Measurements from ENCODE around the gene RASA3. TPM values are rescaled to one million over a fixed set of nuclear protein-coding genes. Genes with fewer than 3 reads are reported as not detected.

Gene RASA3
- total RNA-seq, 4 donors from 2014 or later, result 29.5 to 38.1 (median 34.6) TPM

DNA sequence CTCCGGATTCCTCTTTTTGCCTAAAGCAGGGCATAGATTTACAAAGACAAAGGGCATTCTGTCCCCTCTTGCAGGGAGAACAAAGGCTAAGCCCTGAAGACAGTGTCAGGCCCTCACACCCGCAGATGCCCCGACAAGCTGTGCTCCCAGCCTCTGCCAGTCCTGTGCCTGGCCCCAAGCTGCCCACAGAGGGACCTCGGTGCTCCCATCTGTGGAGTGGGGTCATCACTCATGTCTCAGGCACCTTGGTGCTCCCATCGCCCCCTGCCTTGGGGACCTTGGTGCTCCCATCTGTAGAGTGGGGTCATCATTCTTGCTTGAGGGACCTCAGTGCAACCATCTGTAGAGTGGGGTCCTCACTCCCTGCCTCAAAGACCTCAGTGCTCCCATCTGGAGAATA is 182.9 kb downstream of the RASA3 start:
- Histone ChIP-seq H3K4me1 (peaks cover 10 to 30% (median 24%) of the 10 kb centered on the region in 4 donors), H3K27ac (replicated peaks in 1 of 4) (no peak overlapping the region), H3K36me3 (peaks cover 0 to 7% (median 3%) of the 10 kb centered on the region in 4 donors), H3K9me3 (no peaks in the 10 kb centered on the region), H3K4me3 (no peak overlapping the region), H3K27me3 (no peaks in the 10 kb centered on the region)
- WGBS, result 95% methylated on average over 5 of the region's 5 CpGs
- no peak for DNase-seq (ENCODE audit: extremely low spot score)
- TF ChIP-seq, protein P1, sequence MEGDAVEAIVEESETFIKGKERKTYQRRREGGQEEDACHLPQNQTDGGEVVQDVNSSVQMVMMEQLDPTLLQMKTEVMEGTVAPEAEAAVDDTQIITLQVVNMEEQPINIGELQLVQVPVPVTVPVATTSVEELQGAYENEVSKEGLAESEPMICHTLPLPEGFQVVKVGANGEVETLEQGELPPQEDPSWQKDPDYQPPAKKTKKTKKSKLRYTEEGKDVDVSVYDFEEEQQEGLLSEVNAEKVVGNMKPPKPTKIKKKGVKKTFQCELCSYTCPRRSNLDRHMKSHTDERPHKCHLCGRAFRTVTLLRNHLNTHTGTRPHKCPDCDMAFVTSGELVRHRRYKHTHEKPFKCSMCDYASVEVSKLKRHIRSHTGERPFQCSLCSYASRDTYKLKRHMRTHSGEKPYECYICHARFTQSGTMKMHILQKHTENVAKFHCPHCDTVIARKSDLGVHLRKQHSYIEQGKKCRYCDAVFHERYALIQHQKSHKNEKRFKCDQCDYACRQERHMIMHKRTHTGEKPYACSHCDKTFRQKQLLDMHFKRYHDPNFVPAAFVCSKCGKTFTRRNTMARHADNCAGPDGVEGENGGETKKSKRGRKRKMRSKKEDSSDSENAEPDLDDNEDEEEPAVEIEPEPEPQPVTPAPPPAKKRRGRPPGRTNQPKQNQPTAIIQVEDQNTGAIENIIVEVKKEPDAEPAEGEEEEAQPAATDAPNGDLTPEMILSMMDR (IDR thresholded peaks at IDR 0.05), result no peak
- TF ChIP-seq EP300 (IDR thresholded peaks at IDR 0.05) (no peak), POLR2AphosphoS5 (IDR thresholded peaks at IDR 0.05) (no peak), POLR2A (IDR thresholded peaks at IDR 0.05; ENCODE audit: low read depth) (no peak)
- intact Hi-C loops (cut with DNase I), result loop anchor here (5.0 kb wide), 1 partner anchor 327 kb away; no protein-coding TSS in a partner anchor

DNA sequence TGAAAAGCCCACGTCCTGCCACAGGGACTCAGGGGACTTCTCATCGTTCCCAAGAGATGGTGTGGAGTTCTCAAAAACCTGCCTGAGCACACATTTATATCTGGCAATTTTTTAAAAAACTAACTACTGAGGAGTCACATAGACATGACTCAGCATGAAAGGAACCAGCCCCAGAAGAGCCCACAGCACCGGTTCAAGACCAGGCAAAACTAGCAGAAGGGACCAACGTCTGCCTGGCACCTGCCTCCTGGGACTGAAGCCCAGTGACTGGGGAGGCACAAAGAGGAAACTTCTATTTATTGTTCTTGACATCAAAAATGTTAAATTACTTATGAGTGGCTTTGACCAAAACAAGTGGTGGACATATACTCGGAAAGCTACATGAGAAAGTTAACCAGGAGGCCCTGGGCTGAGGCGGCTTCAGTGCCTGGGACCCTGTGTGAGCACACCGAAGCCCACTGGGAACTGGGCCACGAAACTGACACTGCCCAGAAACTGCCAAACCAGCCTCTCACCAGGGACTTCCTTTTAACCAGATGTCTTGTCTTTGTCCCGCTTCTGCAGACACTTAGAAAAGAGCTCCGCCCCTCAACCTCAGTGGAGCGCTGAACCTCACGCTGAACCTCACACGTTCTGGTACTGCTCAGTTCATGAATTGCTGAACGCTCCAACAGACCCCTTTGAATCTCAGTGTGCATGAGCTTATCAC is 184.2 kb downstream of the RASA3 start:
- Histone ChIP-seq H3K9me3 (no peaks in the 10 kb centered on the region), H3K27ac (replicated peaks in 1 of 4) (peak overlapping the region in 1 of 4 donors; percentile 47), H3K4me1 (peaks cover 10 to 30% (median 24%) of the 10 kb centered on the region in 4 donors), H3K27me3 (no peaks in the 10 kb centered on the region), H3K36me3 (no peaks in the 10 kb centered on the region), H3K4me3 (no peak overlapping the region)
- WGBS, result 76% methylated on average over 14 of the region's 14 CpGs
- TF ChIP-seq POLR2AphosphoS5 (IDR thresholded peaks at IDR 0.05), result no peak
- no peak for TF ChIP-seq EP300 (IDR thresholded peaks at IDR 0.05)
- TF ChIP-seq, protein P1 (IDR thresholded peaks at IDR 0.05), result no peak
- no peak for TF ChIP-seq POLR2A (IDR thresholded peaks at IDR 0.05; ENCODE audit: low read depth)
- intact Hi-C loops (cut with DNase I), result loop anchor here (5.0 kb wide), 1 partner anchor 326 kb away; no protein-coding TSS in a partner anchor
- DNase-seq (ENCODE audit: extremely low spot score), result no peak

DNA sequence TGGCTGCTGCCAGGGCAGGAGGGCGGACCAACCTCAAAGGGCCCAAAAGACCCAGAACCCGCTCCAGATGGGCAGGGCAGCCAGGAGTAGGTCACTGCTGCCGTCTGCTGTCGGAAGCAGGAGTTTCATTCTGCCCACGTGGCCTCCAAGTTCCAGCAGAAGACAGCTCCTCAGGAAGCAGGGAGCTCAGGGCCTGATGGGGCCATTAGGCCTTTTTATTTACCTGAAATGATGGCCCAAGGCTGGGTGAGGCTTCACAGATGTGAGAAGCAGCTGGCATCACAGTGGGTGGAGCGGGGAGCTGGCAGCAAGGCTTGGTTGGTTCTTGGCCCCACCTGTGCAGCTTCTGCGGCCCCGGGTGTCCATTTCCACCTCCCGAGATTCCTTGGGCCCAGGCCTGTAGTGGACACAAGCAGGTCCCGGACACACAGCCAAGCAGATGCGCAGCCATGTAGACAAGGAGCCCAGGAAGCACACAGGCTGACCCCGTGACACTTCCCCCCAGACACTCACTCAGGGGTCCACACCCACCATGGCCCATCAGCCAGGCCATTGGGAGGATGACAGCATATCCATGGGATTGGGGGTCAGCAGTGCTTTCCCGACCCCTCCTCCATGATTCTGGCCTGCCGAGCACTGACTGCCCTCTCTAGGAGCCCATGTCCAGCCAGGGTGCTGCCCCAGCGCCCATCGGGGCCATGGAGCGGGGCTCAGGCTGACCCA is 185.0 kb downstream of the RASA3 start:
- 42% methylated on average over 7 of the region's 17 CpGs for WGBS
- TF ChIP-seq POLR2AphosphoS5 (IDR thresholded peaks at IDR 0.05), result peak in 1 of 2 donors; percentile 32
- TF ChIP-seq, protein P1 (IDR thresholded peaks at IDR 0.05), result peak; percentile 80 to 92 (median 89)
- TF ChIP-seq EP300 (IDR thresholded peaks at IDR 0.05), result no peak
- TF ChIP-seq POLR2A (IDR thresholded peaks at IDR 0.05; ENCODE audit: low read depth), result no peak
- H3K4me1 ChIP-seq, result peaks cover 10 to 30% (median 24%) of the 10 kb centered on the region in 4 donors
- H3K4me3 ChIP-seq, result no peak overlapping the region
- no peaks in the 10 kb centered on the region for H3K9me3 ChIP-seq
- H3K36me3 ChIP-seq, result no peaks in the 10 kb centered on the region
- H3K27me3 ChIP-seq, result no peaks in the 10 kb centered on the region
- DNase-seq (ENCODE audit: extremely low spot score), result no peak
- intact Hi-C loops (cut with DNase I), result loop anchor here (1.0 to 5.0 kb wide), 2 partner anchors 130 to 325 kb away; no protein-coding TSS in a partner anchor
- H3K27ac ChIP-seq (replicated peaks in 1 of 4), result peak overlapping the region in 2 of 4 donors; percentile 43 to 47

DNA sequence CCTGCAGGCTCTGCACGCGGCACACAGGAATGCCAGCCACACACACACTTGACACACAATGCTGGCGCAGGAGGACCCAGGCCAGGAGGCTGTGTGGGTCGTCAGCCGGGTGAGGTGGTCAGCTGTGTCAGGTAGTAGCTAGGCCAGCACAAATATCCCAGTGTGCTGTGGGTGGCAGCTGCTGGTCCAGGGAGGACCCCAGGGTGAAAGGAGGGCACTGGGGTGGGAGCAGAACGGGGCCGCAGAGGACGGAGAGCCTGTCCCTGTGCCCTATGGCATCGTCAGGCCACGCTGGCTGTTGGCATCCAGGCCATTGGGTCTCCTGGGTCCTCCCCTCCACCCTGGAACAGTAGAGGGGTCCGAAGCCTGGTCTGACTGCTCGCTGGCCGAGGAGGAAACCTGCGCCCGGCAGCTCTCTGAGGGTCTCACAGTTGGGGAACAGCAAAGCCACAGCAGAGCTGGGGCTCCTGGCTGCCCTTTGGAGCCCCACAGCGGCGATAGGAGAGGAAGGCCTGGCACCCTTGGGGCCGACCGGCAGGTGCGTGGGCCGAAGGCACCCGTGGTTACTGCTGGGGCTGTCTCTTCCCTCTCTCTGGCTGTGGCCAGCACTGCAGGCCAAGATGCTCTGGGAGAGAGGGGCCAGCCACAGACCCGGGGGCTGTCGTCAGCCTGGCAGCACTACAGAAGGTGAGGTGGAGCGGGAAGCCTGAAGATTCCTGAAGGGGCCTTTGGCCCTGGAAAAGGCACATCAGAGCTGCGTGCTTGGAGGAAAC is 185.8 kb downstream of the RASA3 start:
- no peaks in the 10 kb centered on the region for H3K9me3 ChIP-seq
- no peak for DNase-seq (ENCODE audit: extremely low spot score)

More for the DNA sequence above, 185.8 kb downstream of the RASA3 start:
- Histone ChIP-seq H3K4me1 (peaks cover 9 to 29% (median 22%) of the 10 kb centered on the region in 4 donors), H3K4me3 (no peak overlapping the region), H3K27me3 (no peaks in the 10 kb centered on the region), H3K36me3 (no peaks in the 10 kb centered on the region), H3K27ac (replicated peaks in 1 of 4) (peak overlapping the region in 2 of 4 donors; percentile 43 to 47)
- TF ChIP-seq, protein P1 (IDR thresholded peaks at IDR 0.05), result no peak
- no peak for TF ChIP-seq POLR2A (IDR thresholded peaks at IDR 0.05; ENCODE audit: low read depth)
- TF ChIP-seq EP300 (IDR thresholded peaks at IDR 0.05), result no peak
- no peak for TF ChIP-seq POLR2AphosphoS5 (IDR thresholded peaks at IDR 0.05)
- 49% methylated on average over 4 of the region's 26 CpGs for WGBS
- intact Hi-C loops (cut with DNase I), result loop anchor here (1.0 to 5.0 kb wide), 2 partner anchors 129 to 324 kb away; no protein-coding TSS in a partner anchor

All from esophagus muscularis mucosa (tissue), 4 donors.